RWPE2 (cell line): ENCODE measurements around the gene EPHA7.
A peak's percentile ranks its signal among the peaks of the same experiment; 100 is the strongest.

Source experiments
- ATAC-seq: fragments of 200-7000 bp; cut with Tn5 transposase; 3 replicates; pipeline ENCODE4 v1.9.1; 2021; ENCODE audit warnings: low read depth
- DNase-seq: peaks from one replicate; pipeline ENCODE4 v3.0.0-alpha.2; 2020; ENCODE audit warnings: low spot score
- H3K27ac ChIP-seq: fragments of 450-650 bp; 2 replicates; pipeline ENCODE4 v1.5.1; 2017; ENCODE audit warnings: mild to moderate bottlenecking; ENCODE audit not compliant: poor library complexity, severe bottlenecking
- H3K27me3 ChIP-seq: fragments of 250-450 bp; sonication (Bioruptor Pico); 2 replicates; pipeline ENCODE4 v1.5.1; 2021; ENCODE audit warnings: mild to moderate bottlenecking, moderate library complexity; ENCODE audit not compliant: insufficient read depth, poor library complexity, severe bottlenecking
- H3K36me3 ChIP-seq: fragments of 250-450 bp; sonication (Bioruptor Pico); 2 replicates; pipeline ENCODE4 v1.5.1; 2020; ENCODE audit warnings: low read depth, mild to moderate bottlenecking, moderate library complexity
- H3K4me1 ChIP-seq: fragments of 250-450 bp; sonication (Bioruptor Pico); 2 replicates; pipeline ENCODE4 v1.5.1; 2021; ENCODE audit warnings: mild to moderate bottlenecking, moderate library complexity; ENCODE audit not compliant: insufficient read depth, poor library complexity, severe bottlenecking
- H3K4me3 ChIP-seq: fragments of 250-450 bp; sonication (Bioruptor Pico); 2 replicates; pipeline ENCODE4 v1.5.1; 2021; ENCODE audit warnings: mild to moderate bottlenecking, moderate library complexity; ENCODE audit not compliant: severe bottlenecking
- H3K9me3 ChIP-seq: fragments of 250-450 bp; sonication (Bioruptor Pico); 2 replicates; pipeline ENCODE4 v1.5.1; 2021; ENCODE audit warnings: mild to moderate bottlenecking, moderate library complexity; ENCODE audit not compliant: severe bottlenecking
- TF ChIP-seq, protein P1 (sequence below): fragments of 450-650 bp; IDR thresholded peaks from one replicate; pipeline ENCODE4 v1.5.1; 2017; ENCODE audit warnings: mild to moderate bottlenecking, moderate library complexity; ENCODE audit not compliant: poor library complexity, severe bottlenecking

The EPHA7 gene

DNA sequence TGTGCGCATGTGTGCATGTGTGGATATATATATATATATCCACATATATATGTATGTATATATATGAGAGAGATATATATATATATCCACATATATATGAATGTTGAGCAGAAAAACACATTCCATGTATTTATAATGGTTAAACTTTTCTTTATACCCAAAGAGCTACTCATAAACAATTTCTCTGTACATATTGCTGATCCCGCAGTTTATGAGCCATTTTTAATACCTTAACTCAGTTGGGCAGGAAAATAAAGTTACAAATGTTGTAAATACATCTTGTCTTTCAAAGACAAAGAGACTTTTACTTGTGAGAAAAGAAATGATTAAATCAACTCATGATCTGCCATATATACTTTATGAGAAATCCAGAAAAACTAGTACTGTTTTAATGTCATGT is 18.1 kb upstream of the EPHA7 start:
- no peak for DNase-seq
- no peaks in the 10 kb centered on the region for H3K27me3 ChIP-seq
- H3K27ac ChIP-seq, result no peak overlapping the region
- ATAC-seq, result no peak
- no peaks in the 10 kb centered on the region for H3K9me3 ChIP-seq
- H3K36me3 ChIP-seq, result no peaks in the 10 kb centered on the region
- no peak overlapping the region for H3K4me3 ChIP-seq
- H3K4me1 ChIP-seq, result no peaks in the 10 kb centered on the region
- TF ChIP-seq, protein P1, sequence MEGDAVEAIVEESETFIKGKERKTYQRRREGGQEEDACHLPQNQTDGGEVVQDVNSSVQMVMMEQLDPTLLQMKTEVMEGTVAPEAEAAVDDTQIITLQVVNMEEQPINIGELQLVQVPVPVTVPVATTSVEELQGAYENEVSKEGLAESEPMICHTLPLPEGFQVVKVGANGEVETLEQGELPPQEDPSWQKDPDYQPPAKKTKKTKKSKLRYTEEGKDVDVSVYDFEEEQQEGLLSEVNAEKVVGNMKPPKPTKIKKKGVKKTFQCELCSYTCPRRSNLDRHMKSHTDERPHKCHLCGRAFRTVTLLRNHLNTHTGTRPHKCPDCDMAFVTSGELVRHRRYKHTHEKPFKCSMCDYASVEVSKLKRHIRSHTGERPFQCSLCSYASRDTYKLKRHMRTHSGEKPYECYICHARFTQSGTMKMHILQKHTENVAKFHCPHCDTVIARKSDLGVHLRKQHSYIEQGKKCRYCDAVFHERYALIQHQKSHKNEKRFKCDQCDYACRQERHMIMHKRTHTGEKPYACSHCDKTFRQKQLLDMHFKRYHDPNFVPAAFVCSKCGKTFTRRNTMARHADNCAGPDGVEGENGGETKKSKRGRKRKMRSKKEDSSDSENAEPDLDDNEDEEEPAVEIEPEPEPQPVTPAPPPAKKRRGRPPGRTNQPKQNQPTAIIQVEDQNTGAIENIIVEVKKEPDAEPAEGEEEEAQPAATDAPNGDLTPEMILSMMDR, result no peak

DNA sequence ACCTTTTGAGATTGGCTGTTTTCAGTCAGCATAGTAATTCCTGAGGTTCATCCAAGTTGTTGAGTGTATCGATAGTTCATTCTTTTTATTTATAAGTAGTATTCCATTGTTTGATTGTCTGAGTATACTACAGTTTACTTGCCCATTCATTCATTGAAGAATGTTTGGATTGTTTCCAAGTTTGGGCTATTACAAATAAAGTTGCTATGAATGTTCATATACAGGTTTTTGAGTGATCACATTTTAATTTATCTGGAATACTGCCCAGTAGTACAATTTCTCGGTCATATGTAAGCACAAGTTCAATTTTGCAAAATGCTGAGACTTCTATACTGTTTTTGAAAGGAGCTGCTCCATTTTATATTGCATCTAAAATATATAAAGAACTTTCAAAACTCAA is 14.2 kb upstream of the EPHA7 start:
- ATAC-seq (no peak), DNase-seq (no peak)
- TF ChIP-seq, protein P1, result no peak
- Histone ChIP-seq H3K36me3 (no peaks in the 10 kb centered on the region), H3K27ac (no peak overlapping the region), H3K9me3 (no peaks in the 10 kb centered on the region), H3K27me3 (no peaks in the 10 kb centered on the region), H3K4me3 (no peak overlapping the region), H3K4me1 (no peaks in the 10 kb centered on the region)

DNA sequence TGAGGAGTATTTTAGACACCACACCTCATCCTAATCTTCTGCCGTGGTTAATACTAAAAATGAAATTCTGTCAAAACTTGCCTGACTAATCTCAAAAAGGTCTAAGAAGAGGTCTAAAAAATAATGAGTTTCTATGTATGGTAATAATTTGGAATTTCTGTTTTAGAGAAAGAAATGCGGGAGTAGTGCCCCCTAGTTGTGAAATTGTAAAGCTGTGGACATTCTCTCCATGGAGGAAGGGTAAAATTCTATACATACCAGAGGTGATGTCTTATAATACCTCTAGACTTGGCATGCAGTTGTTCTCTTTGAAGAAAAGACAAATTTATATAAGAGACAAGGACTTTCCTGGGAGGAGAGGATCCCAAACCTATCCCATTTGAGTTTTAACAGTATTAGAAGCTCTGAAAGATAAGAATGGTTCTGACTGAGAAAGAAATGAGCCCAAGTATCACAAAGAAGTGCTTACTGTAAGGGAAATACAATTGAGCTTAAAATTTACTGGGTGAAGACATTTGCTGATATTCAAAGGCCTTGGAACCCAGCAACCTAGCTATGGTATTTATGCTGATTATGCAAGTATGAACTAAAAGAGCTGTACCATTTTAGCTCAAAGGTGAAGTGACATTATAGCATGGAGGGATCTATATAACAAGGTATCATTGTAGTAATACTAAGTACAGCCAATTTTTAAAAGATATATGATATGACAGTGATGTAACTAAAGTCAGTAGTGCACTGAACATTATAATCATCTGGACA is 5.1 kb upstream of the EPHA7 start:
- TF ChIP-seq, protein P1, result peak; percentile 44
- H3K36me3 ChIP-seq, result no peaks in the 10 kb centered on the region
- H3K27me3 ChIP-seq, result peaks cover 30% of the 10 kb centered on the region
- ATAC-seq (no peak), DNase-seq (no peak)
- no peaks in the 10 kb centered on the region for H3K9me3 ChIP-seq
- H3K4me3 ChIP-seq, result no peak overlapping the region
- H3K27ac ChIP-seq, result no peak overlapping the region
- H3K4me1 ChIP-seq, result peaks cover 5% of the 10 kb centered on the region

DNA sequence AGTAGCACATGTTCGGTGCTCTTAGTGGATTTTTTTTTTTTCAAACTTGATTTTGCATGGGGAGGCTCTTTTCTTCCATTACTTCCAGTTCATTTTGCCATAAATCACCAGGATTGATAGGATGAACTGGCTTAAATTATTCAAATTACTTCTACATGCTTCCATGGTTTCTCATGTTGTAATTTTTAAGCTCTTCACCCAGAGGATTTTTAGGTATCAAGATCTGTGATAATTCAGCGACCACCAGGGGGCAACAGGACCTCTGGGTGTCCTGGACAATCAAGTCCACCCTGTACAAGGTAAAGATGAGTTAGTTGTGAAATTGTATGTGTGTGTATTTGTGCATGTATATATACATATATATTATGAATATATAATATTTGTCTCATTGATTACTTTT is 4.2 kb upstream of the EPHA7 start:
- no peak overlapping the region for H3K4me3 ChIP-seq
- no peak overlapping the region for H3K27ac ChIP-seq
- H3K36me3 ChIP-seq, result no peaks in the 10 kb centered on the region
- ATAC-seq, result no peak
- DNase-seq, result no peak
- H3K4me1 ChIP-seq, result peaks cover 5% of the 10 kb centered on the region
- H3K27me3 ChIP-seq, result peaks cover 38% of the 10 kb centered on the region
- TF ChIP-seq, protein P1, result peak; percentile 61
- H3K9me3 ChIP-seq, result no peaks in the 10 kb centered on the region

DNA sequence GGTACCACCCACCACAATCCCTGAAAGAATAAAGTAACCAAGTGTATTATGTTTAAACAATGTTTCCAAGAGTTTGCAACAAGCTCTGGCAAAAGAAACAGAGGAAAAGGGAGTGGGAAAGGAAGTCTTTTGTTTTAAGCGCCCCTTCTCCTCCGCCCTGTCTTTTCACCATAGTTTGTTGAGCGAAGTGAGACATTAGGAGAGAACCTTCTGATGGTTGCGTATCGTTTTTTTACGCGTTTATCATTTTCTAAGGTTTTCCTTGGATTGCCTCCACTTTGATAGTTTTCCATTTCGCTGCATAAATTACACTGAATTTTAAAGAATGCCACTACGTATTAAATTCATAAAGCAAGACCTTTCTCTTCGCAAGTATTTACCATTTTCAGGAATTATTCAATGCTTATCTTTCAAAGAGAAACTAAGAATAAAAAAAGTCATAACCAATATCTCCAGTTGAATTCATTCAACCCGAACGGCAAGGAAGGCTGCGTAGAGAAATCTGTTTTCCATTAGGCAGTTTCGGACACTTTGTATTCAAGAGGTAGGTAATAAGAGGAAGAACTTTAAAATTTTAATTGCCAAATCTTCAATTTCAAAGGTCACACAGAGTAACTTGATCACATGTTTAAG is 920 bp upstream of the EPHA7 start:
- peak overlapping the region; percentile 52 for H3K27ac ChIP-seq

More for the DNA sequence above, 920 bp upstream of the EPHA7 start:
- Histone ChIP-seq H3K27me3 (peaks cover 66% of the 10 kb centered on the region), H3K36me3 (no peaks in the 10 kb centered on the region), H3K4me3 (peak overlapping the region; percentile 41), H3K4me1 (peaks cover 10% of the 10 kb centered on the region), H3K9me3 (no peaks in the 10 kb centered on the region)
- ATAC-seq (no peak), DNase-seq (no peak)
- TF ChIP-seq, protein P1, result no peak
